ENCODE data around the gene CCDC9. TPM values are rescaled to one million over a fixed set of nuclear protein-coding genes. Genes with fewer than 3 reads are reported as not detected.

CCDC9 gene
- total and polyA plus RNA-seq, 2 of the 8 experiments (the other 6 are each of a cell fraction or from before 2014, with no cell fraction given) = 3.7 to 29.8 TPM

DNA sequence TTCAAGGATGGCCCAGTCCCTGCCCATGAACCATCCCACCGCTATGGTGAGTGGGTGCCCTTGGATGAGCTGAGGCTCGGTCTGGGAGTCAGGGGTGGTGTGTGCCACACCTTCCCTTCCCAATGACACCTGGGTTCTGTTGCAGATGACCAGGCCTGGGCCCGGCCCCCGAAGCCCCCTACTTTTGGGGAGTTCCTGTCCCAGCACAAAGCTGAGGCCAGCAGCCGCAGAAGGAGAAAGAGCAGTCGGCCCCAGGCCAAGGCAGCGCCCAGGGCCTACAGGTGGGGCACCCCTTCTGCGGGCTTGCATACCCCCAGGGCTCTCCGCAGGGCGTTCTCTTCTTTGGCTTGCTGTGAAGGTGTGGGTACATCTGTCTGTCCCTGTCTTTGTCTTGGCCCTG lies 14.1 kb downstream of the CCDC9 start (continued):
- TF ChIP-seq HDAC6 (IDR thresholded peaks at IDR 0.05; ENCODE audit: low read depth, low read length) (no peak), CBX5 (IDR thresholded peaks at IDR 0.05; ENCODE audit: low read depth, low read length) (no peak)

Data from H1 (cell line).